DND-41 (cell line): ENCODE data around the gene GBA2.

Source experiments
- ATAC-seq: fragments of 200-7000 bp; cut with Tn5 transposase; 3 replicates; pipeline ENCODE4 v1.9.1; 2021; ENCODE audit warnings: low read depth; ENCODE audit not compliant: insufficient read depth
- DNase-seq: peaks from one replicate; pipeline ENCODE4 v3.0.0-alpha.2; 2020
- H2AFZ ChIP-seq: 2 replicates; pipeline ENCODE4 v1.6.0; 2012; ENCODE audit warnings: low read depth, low read length
- H3K27ac ChIP-seq: 2 replicates; pipeline ENCODE4 v1.5.1; 2012; ENCODE audit warnings: low read length, inconsistent platforms
- H3K27me3 ChIP-seq: fragments of 200-600 bp; sonication (generic); 2 replicates; pipeline ENCODE4 v1.6.0; 2012; ENCODE audit warnings: low read length, mild to moderate bottlenecking, inconsistent platforms; ENCODE audit not compliant: insufficient read depth, poor library complexity
- H3K36me3 ChIP-seq: 2 replicates; pipeline ENCODE4 v1.5.1; 2012; ENCODE audit warnings: low read length, inconsistent platforms; ENCODE audit not compliant: insufficient read depth
- H3K4me1 ChIP-seq: 2 replicates; pipeline ENCODE4 v1.5.1; 2012; ENCODE audit warnings: mild to moderate bottlenecking, low read length; ENCODE audit not compliant: insufficient read depth
- H3K4me2 ChIP-seq: 2 replicates; pipeline ENCODE4 v1.6.0; 2012; ENCODE audit warnings: mild to moderate bottlenecking, moderate library complexity, low read length, inconsistent platforms; ENCODE audit not compliant: insufficient read depth
- H3K4me3 ChIP-seq, 2 experiments: fragments of 200-600 bp in 1 of 2; shearing (Covaris generic) in 1 of 2; 2 replicates each; pipeline ENCODE4 v1.5.1; 2012 to 2016; ENCODE audit warnings: inconsistent platforms in 2 of 2, low read length in 2 of 2, mild to moderate bottlenecking in 2 of 2, low read depth in 1 of 2, moderate library complexity in 1 of 2
- H3K79me2 ChIP-seq: 2 replicates; pipeline ENCODE4 v1.6.0; 2012; ENCODE audit warnings: low read length, inconsistent platforms; ENCODE audit not compliant: insufficient read depth
- H3K9ac ChIP-seq: 2 replicates; pipeline ENCODE4 v1.6.0; 2012; ENCODE audit warnings: low read depth, mild to moderate bottlenecking, inconsistent platforms, low read length, moderate library complexity
- H3K9me3 ChIP-seq: 2 replicates; pipeline ENCODE4 v1.5.1; 2012; ENCODE audit warnings: low read length, moderate library complexity, mild to moderate bottlenecking, inconsistent platforms; ENCODE audit not compliant: insufficient read depth, severe bottlenecking
- H4K20me1 ChIP-seq: 2 replicates; pipeline ENCODE4 v1.6.0; 2012; ENCODE audit warnings: low read length; ENCODE audit not compliant: insufficient read depth
- CTCF ChIP-seq: IDR thresholded peaks from 2 replicates; pipeline ENCODE4 v1.5.1; 2012; ENCODE audit warnings: borderline replicate concordance, low read length, moderate library complexity, mild to moderate bottlenecking; ENCODE audit not compliant: poor library complexity, severe bottlenecking; ENCODE audit errors: extremely low read depth
- EZH2 ChIP-seq: IDR thresholded peaks from 3 replicates; pipeline ENCODE4 v1.6.1; 2012; ENCODE audit warnings: borderline replicate concordance, low read depth, mild to moderate bottlenecking, moderate library complexity, low read length, inconsistent platforms; ENCODE audit not compliant: severe bottlenecking

The GBA2 gene

GRCh38 chr9:35740243-35740642, 8.8 kb downstream of the GBA2 start:
- no peak for DNase-seq
- Histone ChIP-seq H3K27ac (no peak overlapping the region), H3K4me1 (peaks cover 4% of the 10 kb centered on the region; the same call in 1 of the 2 replicates), H3K79me2 (no peaks in the 10 kb centered on the region), H3K27me3 (no peaks in the 10 kb centered on the region), H4K20me1 (no peaks in the 10 kb centered on the region), H3K9me3 (no peaks in the 10 kb centered on the region), H3K9ac (no peak overlapping the region), H3K4me3 (no peak overlapping the region), H2AFZ (no peak overlapping the region), H3K36me3 (peaks cover 76% of the 10 kb centered on the region), H3K4me2 (no peak overlapping the region)
- ATAC-seq = no peak
- TF ChIP-seq EZH2 = no peak
- no peak for TF ChIP-seq CTCF

- TF ChIP-seq CTCF (no peak), EZH2 (no peak)
- DNase-seq (no peak), ATAC-seq (no peak)
- Histone ChIP-seq H2AFZ (no peak overlapping the region), H3K4me2 (no peak overlapping the region), H3K9ac (no peak overlapping the region), H4K20me1 (no peaks in the 10 kb centered on the region), H3K4me1 (peaks cover 7% of the 10 kb centered on the region), H3K9me3 (no peaks in the 10 kb centered on the region), H3K79me2 (no peaks in the 10 kb centered on the region), H3K36me3 (peaks cover 73% of the 10 kb centered on the region), H3K27ac (no peak overlapping the region), H3K27me3 (no peaks in the 10 kb centered on the region), H3K4me3 (no peak overlapping the region)
These were observed 10.1 kb downstream of the GBA2 start for GRCh38 chr9:35738924-35739323.

DNA sequence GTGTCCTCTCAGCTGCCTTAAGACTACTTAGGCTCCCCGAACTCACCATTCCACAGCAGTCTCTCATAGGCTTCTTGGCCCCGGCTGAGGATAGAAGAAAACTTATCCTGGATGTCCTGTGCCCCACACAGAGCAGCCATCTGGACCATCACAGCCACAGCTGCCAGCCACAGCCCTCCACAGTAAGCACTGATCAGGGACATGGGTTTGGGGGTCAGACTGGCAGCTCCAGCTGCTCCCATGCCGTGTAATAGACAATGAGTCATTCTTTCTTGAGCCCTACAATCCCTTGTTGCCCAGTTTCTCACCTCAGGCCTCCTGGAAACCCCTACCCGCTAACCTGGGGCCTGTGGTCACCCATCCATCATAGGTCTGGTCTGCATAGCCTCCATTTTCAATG, 10.8 kb downstream of the GBA2 start:
- Histone ChIP-seq H3K4me2 (no peak overlapping the region), H3K9ac (no peak overlapping the region), H3K4me1 (peaks cover 14% of the 10 kb centered on the region), H3K4me3 (no peak overlapping the region), H2AFZ (no peak overlapping the region), H3K27ac (no peak overlapping the region), H4K20me1 (no peaks in the 10 kb centered on the region), H3K9me3 (no peaks in the 10 kb centered on the region), H3K27me3 (no peaks in the 10 kb centered on the region), H3K36me3 (peaks cover 66% of the 10 kb centered on the region), H3K79me2 (peaks cover 6% of the 10 kb centered on the region)
- ATAC-seq = no peak
- DNase-seq = no peak
- TF ChIP-seq EZH2 = no peak

DNA sequence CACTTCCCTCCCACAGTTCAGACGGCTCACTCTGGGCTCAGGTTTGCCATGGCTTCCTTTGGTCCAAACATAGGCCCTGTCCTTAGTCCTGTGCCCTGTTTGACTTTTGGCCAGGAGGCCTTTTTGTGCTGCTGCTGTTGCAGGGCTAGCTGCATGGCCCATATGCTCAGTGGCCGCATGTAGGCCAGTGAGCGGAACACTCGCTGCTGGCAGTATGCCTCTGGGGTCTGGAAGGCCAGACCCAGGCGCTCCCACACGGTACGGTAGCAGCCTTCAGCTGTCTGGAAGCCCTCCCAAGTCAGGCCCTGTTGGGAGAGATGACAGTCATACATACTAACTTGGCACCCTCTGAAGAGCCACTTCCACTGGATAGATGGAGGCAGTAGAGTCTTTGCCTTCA, 11.9 kb downstream of the GBA2 start:
- no peak for DNase-seq
- no peak for ATAC-seq
- Histone ChIP-seq H2AFZ (no peak overlapping the region), H3K27me3 (no peaks in the 10 kb centered on the region), H3K4me3 (no peak overlapping the region), H3K27ac (no peak overlapping the region), H3K9me3 (no peaks in the 10 kb centered on the region), H3K79me2 (peaks cover 14% of the 10 kb centered on the region), H3K4me2 (no peak overlapping the region), H3K4me1 (peaks cover 19% of the 10 kb centered on the region), H3K36me3 (peaks cover 65% of the 10 kb centered on the region), H3K9ac (no peak overlapping the region), H4K20me1 (no peaks in the 10 kb centered on the region)
- TF ChIP-seq EZH2 = no peak
- TF ChIP-seq CTCF = no peak
